IPS-15b (cell line): ENCODE results near the gene KNTC1.
"Not testable (repeated sequence)": the region's sequence is repeated elsewhere in the genome, so short reads cannot be mapped to it uniquely, and the experiment has no call there.

ENCODE experiments used
- H3K27me3 ChIP-seq: one replicate; pipeline ENCODE4 v1.6.1; 2013; ENCODE audit warnings: low read length; ENCODE audit not compliant: control insufficient read depth, insufficient read depth
- H3K36me3 ChIP-seq: one replicate; pipeline ENCODE4 v1.6.1; 2013; ENCODE audit warnings: low read length; ENCODE audit not compliant: control insufficient read depth, insufficient read depth
- H3K4me1 ChIP-seq: one replicate; pipeline ENCODE4 v1.6.1; 2013; ENCODE audit warnings: mild to moderate bottlenecking, low read length; ENCODE audit not compliant: control insufficient read depth, insufficient read depth
- H3K4me3 ChIP-seq: one replicate; pipeline ENCODE4 v1.5.1; 2013; ENCODE audit warnings: low read depth, low read length
- H3K9ac ChIP-seq: one replicate; pipeline ENCODE4 v1.6.1; 2013; ENCODE audit warnings: low read depth, mild to moderate bottlenecking, low read length
- H3K9me3 ChIP-seq: one replicate; pipeline ENCODE4 v1.6.1; 2013; ENCODE audit warnings: mild to moderate bottlenecking, low read length; ENCODE audit not compliant: control insufficient read depth, insufficient read depth

Gene KNTC1

DNA sequence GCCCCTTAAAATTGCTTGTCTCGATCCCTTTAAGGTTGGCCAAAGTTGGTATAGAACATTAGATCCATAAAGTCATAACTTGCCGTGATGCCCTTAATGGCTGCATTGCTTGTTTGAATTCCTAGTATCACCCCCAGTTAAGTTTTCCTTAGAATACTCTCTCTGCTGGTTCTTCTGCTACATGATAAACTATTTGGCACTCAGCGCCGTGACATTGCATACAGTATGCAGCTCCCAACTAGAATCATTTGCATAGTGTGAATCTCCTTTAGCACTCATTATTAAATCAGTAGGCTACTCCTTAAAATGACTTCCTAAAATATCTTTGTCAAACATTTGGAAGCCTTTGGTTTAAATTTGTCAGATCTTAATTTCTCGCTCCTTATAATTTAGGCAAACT, 42.2 kb downstream of the KNTC1 start:
- Histone ChIP-seq H3K4me1 (no peaks in the 10 kb centered on the region), H3K9me3 (no peaks in the 10 kb centered on the region), H3K27me3 (no peaks in the 10 kb centered on the region), H3K36me3 (peaks cover 7% of the 10 kb centered on the region), H3K4me3 (no peak overlapping the region), H3K9ac (no peak overlapping the region)

DNA sequence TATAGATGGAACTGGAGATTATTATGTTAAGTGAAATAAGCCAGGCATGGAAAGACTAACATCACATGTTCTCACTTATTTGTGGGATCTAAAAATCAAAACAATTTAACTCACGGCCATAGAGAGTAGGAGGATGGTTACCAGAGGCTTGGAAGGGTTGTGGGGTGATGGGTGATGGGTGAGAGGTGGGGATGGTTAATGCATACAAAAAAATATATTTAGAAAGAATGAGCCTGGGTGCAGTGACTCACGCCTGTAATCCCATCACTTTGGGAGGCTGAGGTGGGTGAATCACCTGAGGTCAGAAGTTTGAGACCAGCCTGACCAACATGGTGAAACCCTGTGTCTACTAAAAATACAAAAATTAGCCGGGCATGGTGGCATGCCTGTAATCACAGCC, 43.0 kb downstream of the KNTC1 start:
- H3K9me3 ChIP-seq, H3K9ac ChIP-seq, H3K27me3 ChIP-seq, H3K4me1 ChIP-seq, H3K36me3 ChIP-seq, H3K4me3 ChIP-seq: not testable (repeated sequence)

DNA sequence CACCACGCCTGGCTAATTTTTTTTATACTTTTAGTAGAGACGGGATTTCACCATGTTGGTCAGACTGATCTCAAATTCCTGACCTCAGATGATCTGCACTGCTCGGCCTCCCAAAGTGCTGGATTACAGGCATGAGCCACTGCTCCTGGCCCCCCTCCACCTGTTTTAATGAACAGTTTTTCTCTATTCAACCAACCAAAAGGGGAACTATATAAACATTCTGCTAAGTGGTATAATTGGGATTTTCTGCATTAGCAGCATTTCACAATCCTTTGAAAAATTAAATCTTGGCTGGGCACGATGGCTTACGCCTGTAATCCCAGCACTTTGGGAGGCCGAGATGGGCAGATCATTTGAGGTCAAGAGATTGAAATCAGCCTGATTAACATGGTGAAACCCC, 44.8 kb downstream of the KNTC1 start:
- no peaks in the 10 kb centered on the region for H3K9me3 ChIP-seq
- no peak overlapping the region for H3K9ac ChIP-seq
- H3K36me3 ChIP-seq, result peaks cover 23% of the 10 kb centered on the region
- no peaks in the 10 kb centered on the region for H3K27me3 ChIP-seq
- H3K4me3 ChIP-seq, result no peak overlapping the region
- H3K4me1 ChIP-seq, result no peaks in the 10 kb centered on the region

DNA sequence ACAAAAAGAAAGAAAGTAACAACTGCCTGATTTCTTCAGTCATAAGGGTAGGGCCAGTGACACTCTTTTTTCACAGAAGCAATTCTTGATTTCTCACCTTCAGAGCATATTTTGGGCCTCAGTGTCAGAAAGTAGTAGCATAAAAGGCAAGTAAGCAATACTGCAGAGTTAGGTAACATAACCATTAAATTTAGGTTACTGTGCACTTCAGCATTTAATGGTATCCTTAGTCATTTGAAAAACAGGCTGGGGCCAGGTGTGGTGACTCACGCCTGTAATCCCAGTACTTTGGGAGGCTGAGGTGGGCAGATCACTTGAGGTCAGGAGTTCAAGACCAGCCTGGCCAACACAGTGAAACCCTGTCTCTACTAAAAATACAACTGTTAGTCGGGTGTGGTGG, 56.2 kb downstream of the KNTC1 start:
- not testable (repeated sequence) for H3K27me3 ChIP-seq, H3K4me3 ChIP-seq, H3K9me3 ChIP-seq, H3K9ac ChIP-seq, H3K4me1 ChIP-seq
- H3K36me3 ChIP-seq, result peaks cover 25% of the 10 kb centered on the region

DNA sequence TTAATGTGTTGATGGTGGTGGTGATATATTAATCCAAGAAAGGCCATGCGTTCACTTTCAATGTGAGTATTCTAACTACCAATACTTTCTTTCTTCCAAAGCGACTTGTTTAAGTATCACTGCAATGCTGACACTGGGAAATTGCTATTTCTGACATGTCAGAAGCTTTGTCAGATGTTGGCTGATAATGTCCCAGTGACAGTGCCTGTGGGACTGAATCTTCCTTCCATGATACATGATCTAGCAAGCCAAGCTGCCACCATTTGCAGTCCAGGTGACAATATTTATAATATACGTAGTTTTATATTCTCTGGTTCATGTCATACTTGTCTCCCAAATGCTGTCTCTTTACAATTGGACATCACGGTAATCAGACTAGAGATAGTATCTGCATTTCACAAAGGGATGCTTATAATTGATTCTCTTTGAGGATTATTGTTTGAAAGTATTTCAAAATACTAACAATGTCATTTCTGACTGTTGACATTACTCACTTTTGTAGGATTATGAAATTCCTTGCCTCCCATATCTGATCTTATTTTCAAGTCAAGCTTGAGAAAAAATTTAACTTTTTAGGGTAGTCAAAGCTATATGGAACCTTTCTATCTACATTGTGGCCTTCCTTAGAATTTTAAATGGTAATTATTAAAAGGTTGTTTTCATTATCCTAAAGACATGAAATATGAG, 57.3 kb downstream of the KNTC1 start:
- Histone ChIP-seq H3K4me3 (no peak overlapping the region), H3K4me1 (no peaks in the 10 kb centered on the region), H3K9me3 (no peaks in the 10 kb centered on the region), H3K36me3 (peaks cover 25% of the 10 kb centered on the region), H3K9ac (no peak overlapping the region), H3K27me3 (no peaks in the 10 kb centered on the region)

DNA sequence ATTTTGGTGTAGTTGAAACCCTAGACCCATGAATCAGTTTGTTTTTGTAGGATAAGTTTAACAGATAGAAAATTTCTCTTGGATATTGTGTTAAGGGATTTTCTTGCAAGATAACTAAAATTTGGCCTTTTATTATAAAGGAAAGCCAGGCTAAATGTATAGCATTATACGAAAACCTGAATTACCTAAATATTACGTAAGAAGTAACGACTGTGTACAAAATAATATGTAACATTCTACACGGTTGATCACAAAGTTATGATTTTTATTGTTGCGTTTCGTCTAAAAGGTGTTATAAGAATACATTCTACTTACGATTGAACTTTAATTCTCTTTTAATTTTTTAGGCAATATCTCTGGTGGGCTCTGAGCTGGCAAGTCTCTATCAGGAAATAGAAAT, 63.9 kb downstream of the KNTC1 start:
- Histone ChIP-seq H3K9ac (no peak overlapping the region), H3K36me3 (peaks cover 22% of the 10 kb centered on the region), H3K4me1 (no peaks in the 10 kb centered on the region), H3K4me3 (no peak overlapping the region), H3K27me3 (no peaks in the 10 kb centered on the region), H3K9me3 (no peaks in the 10 kb centered on the region)

DNA sequence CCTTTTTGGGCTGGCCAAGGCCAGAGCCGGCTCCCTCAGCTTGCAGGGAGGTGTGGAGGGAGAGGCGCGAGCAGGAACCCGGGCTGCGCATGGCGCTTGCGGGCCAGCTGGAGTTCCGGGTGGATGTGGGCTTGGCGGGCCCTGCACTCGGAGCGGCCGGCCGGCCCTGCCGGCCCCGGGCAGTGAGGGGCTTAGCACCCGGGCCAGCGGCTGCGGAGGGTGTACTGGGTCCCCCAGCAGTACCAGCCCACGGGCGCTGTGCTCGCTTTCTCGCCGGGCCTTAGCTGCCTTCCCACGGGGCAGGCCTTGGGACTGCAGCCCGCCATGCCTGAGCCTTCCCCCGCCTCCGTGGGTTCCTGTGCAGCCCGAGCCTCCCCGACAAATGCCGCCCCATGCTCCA, 64.9 kb downstream of the KNTC1 start:
- not testable (repeated sequence) for H3K4me3 ChIP-seq, H3K27me3 ChIP-seq, H3K9ac ChIP-seq, H3K4me1 ChIP-seq, H3K9me3 ChIP-seq
- H3K36me3 ChIP-seq, result peaks cover 19% of the 10 kb centered on the region

DNA sequence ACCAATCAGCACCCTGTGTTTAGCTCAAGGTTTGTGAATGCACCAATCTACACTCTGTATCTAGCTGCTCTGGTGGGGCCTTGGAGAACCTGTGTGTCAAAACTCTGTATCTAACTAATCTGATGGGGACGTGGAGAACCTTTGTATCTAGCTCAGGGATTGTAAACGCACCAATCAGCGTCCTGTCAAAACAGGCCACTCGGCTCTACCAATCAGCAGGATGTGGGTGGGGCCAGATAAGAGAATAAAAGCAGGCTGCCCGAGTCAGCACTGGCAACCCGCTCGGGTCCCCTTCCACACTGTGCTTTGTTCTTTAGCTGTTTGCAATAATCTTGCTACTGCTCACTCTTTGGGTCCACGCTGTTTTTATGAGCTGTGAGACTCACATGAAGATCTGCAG, 65.5 kb downstream of the KNTC1 start:
- H3K27me3 ChIP-seq, H3K4me1 ChIP-seq, H3K4me3 ChIP-seq, H3K9me3 ChIP-seq, H3K9ac ChIP-seq: not testable (repeated sequence)
- H3K36me3 ChIP-seq, result peaks cover 21% of the 10 kb centered on the region

DNA sequence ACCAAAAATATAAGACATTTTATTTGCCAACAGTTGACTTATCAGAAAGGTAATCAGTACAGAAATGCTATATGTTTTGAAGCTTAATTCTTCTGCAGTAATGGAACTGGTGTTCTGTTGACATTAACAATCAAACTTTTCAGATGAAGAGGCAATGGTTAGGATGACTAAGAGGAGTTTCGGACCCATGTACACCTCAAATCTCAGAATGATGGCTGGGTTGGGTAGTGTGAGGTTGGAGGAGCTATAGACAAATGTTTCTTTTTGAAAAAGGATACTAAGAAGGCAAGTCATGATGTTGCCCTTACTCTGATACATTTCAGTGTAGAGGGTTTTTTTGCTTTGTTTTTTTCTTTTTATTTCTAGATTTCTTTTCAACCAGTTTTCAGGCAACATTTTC, 66.9 kb downstream of the KNTC1 start:
- Histone ChIP-seq H3K4me3 (no peak overlapping the region), H3K9ac (no peak overlapping the region), H3K4me1 (no peaks in the 10 kb centered on the region), H3K9me3 (no peaks in the 10 kb centered on the region), H3K27me3 (no peaks in the 10 kb centered on the region), H3K36me3 (peaks cover 23% of the 10 kb centered on the region)

DNA sequence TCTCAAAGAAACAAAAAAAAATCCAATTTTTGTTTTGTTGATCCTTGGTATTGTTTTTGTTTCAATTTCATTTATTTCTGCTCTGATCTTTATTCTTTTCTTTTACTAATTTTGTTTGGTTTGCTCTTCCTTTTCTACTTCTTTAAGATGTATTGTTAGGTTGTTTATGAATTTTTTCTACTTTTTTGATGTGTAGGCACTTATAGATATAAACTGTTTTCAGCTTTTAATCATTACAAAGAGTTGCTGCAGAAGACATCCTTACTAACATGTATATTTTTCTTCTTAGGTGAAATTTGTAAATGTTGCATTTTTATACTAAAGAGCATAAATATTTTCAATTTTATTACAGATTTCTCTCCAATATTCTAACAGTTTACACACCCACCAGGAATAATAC, 69.8 kb downstream of the KNTC1 start:
- H3K4me3 ChIP-seq, result no peak overlapping the region
- H3K9ac ChIP-seq, result no peak overlapping the region
- H3K4me1 ChIP-seq, result no peaks in the 10 kb centered on the region
- H3K27me3 ChIP-seq, result no peaks in the 10 kb centered on the region
- no peaks in the 10 kb centered on the region for H3K9me3 ChIP-seq
- peaks cover 20% of the 10 kb centered on the region for H3K36me3 ChIP-seq

DNA sequence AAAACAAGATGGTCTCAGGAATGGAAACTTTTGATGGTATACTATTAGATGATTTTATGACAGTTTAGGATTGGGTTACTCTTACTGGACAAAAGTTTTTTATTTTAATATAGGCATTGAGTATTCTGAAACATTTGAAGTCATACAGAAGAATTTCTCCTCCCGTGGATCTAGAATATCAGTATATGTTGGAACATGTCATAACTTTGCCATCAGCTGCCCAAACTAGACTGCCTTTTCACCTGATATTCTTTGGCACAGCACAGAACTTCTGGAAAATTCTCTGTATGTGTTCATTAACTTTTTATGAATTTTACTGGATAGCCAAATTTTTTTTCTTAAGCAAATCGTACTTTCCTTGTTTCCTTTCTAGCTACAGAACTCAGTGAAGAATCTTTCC, 75.4 kb downstream of the KNTC1 start:
- Histone ChIP-seq H3K4me1 (no peaks in the 10 kb centered on the region), H3K9me3 (no peaks in the 10 kb centered on the region), H3K9ac (no peak overlapping the region), H3K27me3 (no peaks in the 10 kb centered on the region), H3K4me3 (no peak overlapping the region), H3K36me3 (peaks cover 15% of the 10 kb centered on the region)

DNA sequence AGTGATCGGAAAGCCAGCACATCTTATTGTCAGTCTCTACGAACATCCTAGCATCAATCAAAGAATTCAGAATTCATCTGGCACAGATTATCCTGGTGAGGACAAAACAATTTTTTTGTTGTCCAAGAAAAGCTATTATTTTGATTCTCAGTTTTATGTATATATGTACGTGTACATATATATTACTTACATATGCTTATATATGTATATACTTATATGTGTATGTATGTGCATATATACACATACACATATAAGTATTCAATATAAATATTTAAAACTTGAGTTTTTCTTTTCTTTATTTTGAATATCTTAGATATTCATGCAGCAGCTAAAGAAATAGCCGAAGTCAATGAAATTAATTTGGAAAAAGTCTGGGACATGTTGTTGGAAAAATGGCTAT, 77.9 kb downstream of the KNTC1 start:
- Histone ChIP-seq H3K4me3 (no peak overlapping the region), H3K4me1 (no peaks in the 10 kb centered on the region), H3K9me3 (no peaks in the 10 kb centered on the region), H3K9ac (no peak overlapping the region), H3K36me3 (peaks cover 15% of the 10 kb centered on the region), H3K27me3 (no peaks in the 10 kb centered on the region)
